IMR-90 (cell line): ENCODE results near the gene HEATR5A. TPM values are rescaled to one million over a fixed set of nuclear protein-coding genes. Genes with fewer than 3 reads are reported as not detected.

ENCODE experiments used
- ATAC-seq: fragments of 200-7000 bp; cut with Tn5 transposase; 2 replicates; pipeline ENCODE4 v1.9.1; 2020; ENCODE audit warnings: low read depth, mild to moderate bottlenecking, moderate library complexity
- BruUV-seq: library from RNA; stranded (reverse); fragments of 400-500 nt; replicated peaks from 2 replicates; lab custom pipeline; 2021; lab: Mats Ljungman, UMichigan
- CTCF ChIA-PET: fragments of 300-600 bp; formaldehyde crosslinking; extraction: SDS; loops from one replicate; lab custom pipeline; 2021; ENCODE audit warnings: antibody characterized with exemption; lab: Yijun Ruan, JAX
- POLR2A ChIA-PET: fragments of 300-600 bp; sonication (Branson Sonifier 250); formaldehyde crosslinking; loops from one replicate; lab custom pipeline; 2022; ENCODE audit warnings: antibody characterized with exemption; ENCODE audit not compliant: unreplicated experiment; lab: Charles Lee
- DNase-seq: peaks from one replicate; pipeline ENCODE4 v3.0.0; 2013
- H2AFZ ChIP-seq: replicated peaks from 2 replicates; pipeline ENCODE3; 2013; ENCODE audit warnings: low read length, mild to moderate bottlenecking; ENCODE audit not compliant: poor library complexity
- H2AK5ac ChIP-seq: 2 replicates; pipeline ENCODE4 v1.6.1; 2013; ENCODE audit warnings: low read depth, low read length, inconsistent platforms
- H2AK9ac ChIP-seq: replicated peaks from 2 replicates; pipeline ENCODE3; 2013; ENCODE audit warnings: mild to moderate bottlenecking, low read depth, low read length, moderate library complexity; ENCODE audit not compliant: poor library complexity
- H2BK120ac ChIP-seq: 2 replicates; pipeline ENCODE4 v1.6.1; 2013; ENCODE audit warnings: low read depth, low read length, inconsistent platforms
- H2BK15ac ChIP-seq: 3 replicates; pipeline ENCODE4 v1.6.1; 2013; ENCODE audit warnings: low read depth, low read length, inconsistent platforms
- H2BK20ac ChIP-seq: 2 replicates; pipeline ENCODE4 v1.6.1; 2013; ENCODE audit warnings: low read depth, mild to moderate bottlenecking, inconsistent platforms, low read length, moderate library complexity
- H2BK5ac ChIP-seq: 2 replicates; pipeline ENCODE4 v1.6.1; 2013; ENCODE audit warnings: mild to moderate bottlenecking, low read depth, low read length, inconsistent platforms; ENCODE audit not compliant: poor library complexity, severe bottlenecking
- H3K14ac ChIP-seq: replicated peaks from 2 replicates; pipeline ENCODE4 v1.6.1; 2013; ENCODE audit warnings: low read depth, low read length, inconsistent platforms
- H3K18ac ChIP-seq: 2 replicates; pipeline ENCODE4 v1.6.1; 2013; ENCODE audit warnings: low read depth, low read length, control low read depth
- H3K23ac ChIP-seq: 2 replicates; pipeline ENCODE4 v1.6.1; 2013; ENCODE audit warnings: low read depth, low read length, inconsistent platforms
- H3K27ac ChIP-seq: 2 replicates; pipeline ENCODE4 v1.5.1; 2013; ENCODE audit warnings: mild to moderate bottlenecking, control low read depth, low read length; ENCODE audit not compliant: insufficient read depth
- H3K27me3 ChIP-seq: 2 replicates; pipeline ENCODE4 v1.6.1; 2013; ENCODE audit warnings: low read length; ENCODE audit not compliant: control insufficient read depth, insufficient read depth
- H3K36me3 ChIP-seq: 2 replicates; pipeline ENCODE4 v1.6.1; 2013; ENCODE audit warnings: low read length, mixed read lengths; ENCODE audit not compliant: control insufficient read depth, insufficient read depth
- H3K4ac ChIP-seq: 2 replicates; pipeline ENCODE4 v1.6.1; 2013; ENCODE audit warnings: low read depth, low read length, inconsistent platforms
- H3K4me1 ChIP-seq: 2 replicates; pipeline ENCODE4 v1.6.1; 2013; ENCODE audit warnings: low read length, mixed read lengths; ENCODE audit not compliant: control insufficient read depth, insufficient read depth
- H3K4me2 ChIP-seq: 2 replicates; pipeline ENCODE4 v1.6.1; 2013; ENCODE audit warnings: low read depth, mild to moderate bottlenecking, control low read depth, low read length, moderate library complexity
- H3K4me3 ChIP-seq: 2 replicates; pipeline ENCODE4 v1.5.1; 2013; ENCODE audit warnings: low read depth, mild to moderate bottlenecking, control low read depth, low read length, moderate library complexity; ENCODE audit not compliant: insufficient read depth
- H3K56ac ChIP-seq: 2 replicates; pipeline ENCODE4 v1.6.1; 2013; ENCODE audit warnings: low read length, inconsistent platforms; ENCODE audit not compliant: insufficient read depth; ENCODE audit errors: extremely low read depth
- H3K79me1 ChIP-seq, 2 experiments: 2 replicates each; pipeline ENCODE4 v1.6.1; 2013; ENCODE audit warnings: low read length in 2 of 2, inconsistent platforms in 1 of 2, low read depth in 1 of 2
- H3K9ac ChIP-seq: 2 replicates; pipeline ENCODE4 v1.6.1; 2013; ENCODE audit warnings: low read depth, low read length, control low read depth
- H3K9me1 ChIP-seq: 2 replicates; pipeline ENCODE4 v1.6.1; 2013; ENCODE audit warnings: low read length, inconsistent platforms; ENCODE audit not compliant: insufficient read depth
- H3K9me3 ChIP-seq: 2 replicates; pipeline ENCODE4 v1.6.1; 2013; ENCODE audit warnings: low read length; ENCODE audit not compliant: control insufficient read depth, insufficient read depth
- H4K20me1 ChIP-seq: 2 replicates; pipeline ENCODE4 v1.6.1; 2013; ENCODE audit warnings: low read length, inconsistent platforms; ENCODE audit not compliant: insufficient read depth
- H4K5ac ChIP-seq: 2 replicates; pipeline ENCODE4 v1.6.1; 2013; ENCODE audit warnings: mild to moderate bottlenecking, low read depth, low read length, control low read depth
- H4K8ac ChIP-seq, 2 experiments: 2 replicates each; pipeline ENCODE4 v1.6.1; 2013; ENCODE audit warnings: low read depth in 2 of 2, low read length in 2 of 2, control low read depth in 1 of 2, inconsistent platforms in 1 of 2
- H4K91ac ChIP-seq: 2 replicates; pipeline ENCODE4 v1.6.1; 2013; ENCODE audit warnings: low read depth, low read length, inconsistent platforms; ENCODE audit not compliant: insufficient read depth
- BHLHE40 ChIP-seq: fragments of 150-350 bp; IDR thresholded peaks from 2 replicates; pipeline ENCODE4 v1.6.1; 2016; ENCODE audit warnings: mild to moderate bottlenecking, low read depth, low read length
- FOS ChIP-seq: fragments of 150-350 bp; IDR thresholded peaks from 2 replicates; pipeline ENCODE4 v1.6.1; 2016; ENCODE audit warnings: low read depth, low read length
- NFE2L2 ChIP-seq: fragments of 150-350 bp; IDR thresholded peaks from 2 replicates; pipeline ENCODE4 v1.6.1; 2016; ENCODE audit warnings: low read depth, mild to moderate bottlenecking, low read length
- POLR2A ChIP-seq: IDR thresholded peaks from 2 replicates; pipeline ENCODE4 v1.6.1; 2012; ENCODE audit warnings: mild to moderate bottlenecking, low read depth, low read length
- RFX5 ChIP-seq: IDR thresholded peaks from 2 replicates; pipeline ENCODE4 v1.8.0; 2012; ENCODE audit warnings: low read depth, mild to moderate bottlenecking, low read length, moderate library complexity
- WGBS, 2 experiments: methylation state at CpG; one replicate each; pipeline versions ENCODE4 v1.1.5 to v1.1.7; 2013; ENCODE audit warnings: missing lambda C conversion rate in 2 of 2; ENCODE audit not compliant: insufficient read length in 1 of 2; ENCODE audit errors: extremely low coverage in 2 of 2; 5-methylcytosine and 5-hydroxymethylcytosine counted together
- dilution Hi-C: fragments of 300-500 bp; cut with HindIII; formaldehyde crosslinking; loops from one replicate; pipeline ENCODE4 v1.14.3; 2018; ENCODE audit warnings: low sequenced_read_pairs; ENCODE audit not compliant: unreplicated experiment
- in situ Hi-C: fragments of 300-500 bp; cut with MboI; formaldehyde crosslinking; loops from 3 replicates; pipeline ENCODE4 v1.14.3; 2019; ENCODE audit warnings: low sequenced_read_pairs, inconsistent platforms, mixed read lengths
- intact Hi-C: fragments of 100-400 bp; cut with micrococcal nuclease; formaldehyde crosslinking; loops from 2 replicates; pipeline ENCODE4 v1.10.0; 2022
- polyA plus RNA-seq, 3 experiments: library from polyadenylated mRNA; depleted of rRNA; stranded (reverse); fragments of >200 nt; gene quantifications; 2 replicates each; pipeline ENCODE4 v1.2.3, GENCODE V29; 2012; ENCODE audit warnings: low replicate concordance in 1 of 3
- total RNA-seq: library from RNA; depleted of rRNA; stranded (reverse); fragments of >200 nt; gene quantifications from 2 replicates; pipeline ENCODE4 v1.2.3, GENCODE V29; 2012
- TF ChIP-seq, protein P1 (sequence below): fragments of 150-350 bp; IDR thresholded peaks from 2 replicates; pipeline ENCODE4 v1.6.1; 2017; ENCODE audit warnings: mild to moderate bottlenecking, antibody characterized with exemption, low read length, low read depth

The HEATR5A gene
- total and polyA plus RNA-seq, 2 of the 4 experiments (the other 2 are of a cell fraction): 14.0 to 48.9 TPM

GRCh38 chr14:31428011-31428410 lies 7.7 kb upstream of the HEATR5A start:
- H3K4me3 ChIP-seq: no peak overlapping the region
- in situ Hi-C loops: no loop called here
- no peaks in the 10 kb centered on the region for H4K20me1 ChIP-seq
- H2BK5ac ChIP-seq: no peak overlapping the region
- no peaks in the 10 kb centered on the region for H3K9me3 ChIP-seq
- no peaks in the 10 kb centered on the region for H3K79me1 ChIP-seq
- H3K9ac ChIP-seq: no peak overlapping the region
- no TSS peak for BruUV-seq
- H3K4me2 ChIP-seq: no peak overlapping the region
- no peak overlapping the region for H2BK20ac ChIP-seq
- ChIA-PET CTCF (no interaction called here), POLR2A (no interaction called here)
- no peak overlapping the region for H2AK5ac ChIP-seq
- no peak overlapping the region for H3K56ac ChIP-seq
- no peak overlapping the region for H4K8ac ChIP-seq
- peaks cover 1% of the 10 kb centered on the region; the same call in 1 of the 2 replicates for H3K36me3 ChIP-seq
- no peaks in the 10 kb centered on the region for H3K9me1 ChIP-seq
- no peak overlapping the region for H2BK15ac ChIP-seq
- no peak overlapping the region for H3K23ac ChIP-seq
- no peaks in the 10 kb centered on the region for H3K27me3 ChIP-seq
- dilution Hi-C loops: no loop called here
- no peak overlapping the region for H4K5ac ChIP-seq
- no peak overlapping the region for H2AFZ ChIP-seq
- TF ChIP-seq FOS (no peak), BHLHE40 (no peak), RFX5 (no peak), NFE2L2 (no peak), POLR2A (no peak)
- TF ChIP-seq, protein P1, sequence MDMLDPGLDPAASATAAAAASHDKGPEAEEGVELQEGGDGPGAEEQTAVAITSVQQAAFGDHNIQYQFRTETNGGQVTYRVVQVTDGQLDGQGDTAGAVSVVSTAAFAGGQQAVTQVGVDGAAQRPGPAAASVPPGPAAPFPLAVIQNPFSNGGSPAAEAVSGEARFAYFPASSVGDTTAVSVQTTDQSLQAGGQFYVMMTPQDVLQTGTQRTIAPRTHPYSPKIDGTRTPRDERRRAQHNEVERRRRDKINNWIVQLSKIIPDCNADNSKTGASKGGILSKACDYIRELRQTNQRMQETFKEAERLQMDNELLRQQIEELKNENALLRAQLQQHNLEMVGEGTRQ: no peak
- no peak overlapping the region for H3K14ac ChIP-seq
- H3K4me1 ChIP-seq: no peaks in the 10 kb centered on the region
- WGBS, 2 experiments: no CpG with 5 or more reads among the region's 1 CpG
- H3K4ac ChIP-seq: no peak overlapping the region
- H2BK120ac ChIP-seq: no peak overlapping the region
- DNase-seq: no peak
- no peak for ATAC-seq
- no peak overlapping the region for H4K91ac ChIP-seq
- H2AK9ac ChIP-seq: no peak overlapping the region
- H3K27ac ChIP-seq: no peak overlapping the region
- intact Hi-C loops: no loop called here
- no peak overlapping the region for H3K18ac ChIP-seq
